22Rv1 (cell line): ENCODE data around the gene FCMR.

Experiments used
- ZFX ChIP-seq: fragments of 450-650 bp; IDR thresholded peaks from 2 replicates; pipeline ENCODE4 v1.6.1; 2017; ENCODE audit warnings: antibody characterized with exemption, borderline replicate concordance
- TF ChIP-seq, protein P1 (sequence below): fragments of 450-650 bp; IDR thresholded peaks from 2 replicates; pipeline ENCODE4 v1.5.1; 2017; ENCODE audit warnings: mild to moderate bottlenecking

DNA sequence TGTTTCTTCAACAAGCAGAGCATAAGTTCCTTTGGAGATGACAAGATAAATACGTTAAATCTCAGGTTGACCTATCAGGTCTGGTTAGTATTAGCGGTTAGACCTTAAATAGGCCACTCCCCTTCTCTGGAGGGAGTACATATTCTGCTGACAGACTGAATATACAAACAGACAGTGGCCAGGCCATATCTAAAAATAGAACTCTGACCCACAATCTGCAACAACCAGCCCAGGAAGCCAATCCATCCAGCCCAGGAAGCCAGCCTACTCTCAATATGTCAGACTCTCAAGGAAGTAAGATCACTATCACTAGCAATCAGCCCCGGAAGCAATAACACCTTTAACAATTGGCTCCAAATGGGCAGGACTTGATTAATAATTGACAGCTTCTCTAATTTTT is 49.6 kb downstream of the FCMR start:
- TF ChIP-seq, protein P1, sequence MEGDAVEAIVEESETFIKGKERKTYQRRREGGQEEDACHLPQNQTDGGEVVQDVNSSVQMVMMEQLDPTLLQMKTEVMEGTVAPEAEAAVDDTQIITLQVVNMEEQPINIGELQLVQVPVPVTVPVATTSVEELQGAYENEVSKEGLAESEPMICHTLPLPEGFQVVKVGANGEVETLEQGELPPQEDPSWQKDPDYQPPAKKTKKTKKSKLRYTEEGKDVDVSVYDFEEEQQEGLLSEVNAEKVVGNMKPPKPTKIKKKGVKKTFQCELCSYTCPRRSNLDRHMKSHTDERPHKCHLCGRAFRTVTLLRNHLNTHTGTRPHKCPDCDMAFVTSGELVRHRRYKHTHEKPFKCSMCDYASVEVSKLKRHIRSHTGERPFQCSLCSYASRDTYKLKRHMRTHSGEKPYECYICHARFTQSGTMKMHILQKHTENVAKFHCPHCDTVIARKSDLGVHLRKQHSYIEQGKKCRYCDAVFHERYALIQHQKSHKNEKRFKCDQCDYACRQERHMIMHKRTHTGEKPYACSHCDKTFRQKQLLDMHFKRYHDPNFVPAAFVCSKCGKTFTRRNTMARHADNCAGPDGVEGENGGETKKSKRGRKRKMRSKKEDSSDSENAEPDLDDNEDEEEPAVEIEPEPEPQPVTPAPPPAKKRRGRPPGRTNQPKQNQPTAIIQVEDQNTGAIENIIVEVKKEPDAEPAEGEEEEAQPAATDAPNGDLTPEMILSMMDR: no peak
- no peak for TF ChIP-seq ZFX
